Measurements from ENCODE around the gene CNTNAP2. TPM values are rescaled to one million over a fixed set of nuclear protein-coding genes. Genes with fewer than 3 reads are reported as not detected.

The CNTNAP2 gene
- total and polyA plus RNA-seq, 9 of the 15 experiments (the other 6 are each of a cell fraction or from before 2014, with no cell fraction given) = 0.04 to 0.62 (median 0.09) TPM; not detected in 4

GRCh38 chr7:147771344-147771743 lies 1654.7 kb downstream of the CNTNAP2 start:
- in situ Hi-C loops (cut with MboI) = no loop called here
- BruUV-seq (replicated peaks) = no TSS peak
- Histone ChIP-seq H3K9me3 (replicated peaks; ENCODE audit: control insufficient read depth, insufficient read depth, low read depth, low read length) (0 out of 2 replicates have a peak, but pooled peaks cover 4% of the 10 kb centered on the region), H4K20me1 (replicated peaks; ENCODE audit: control insufficient read depth, insufficient read depth, low read length) (no peaks in the 10 kb centered on the region), H3K27me3 (ENCODE audit: control insufficient read depth in 2 of 2, insufficient read depth in 2 of 2, low read length in 2 of 2) (no peaks in the 10 kb centered on the region), H3K9me1 (ENCODE audit: control insufficient read depth, insufficient read depth, low read length) (no peaks in the 10 kb centered on the region), H2AFZ (ENCODE audit: low read depth, low read length) (no peak overlapping the region), H3K4me3 (no peak overlapping the region), H3K4me1 (replicated peaks in 1 of 2; ENCODE audit: control insufficient read depth in 2 of 2, insufficient read depth in 2 of 2, low read length in 2 of 2) (no peaks in the 10 kb centered on the region), H3K4me2 (ENCODE audit: insufficient read depth, low read length) (no peak overlapping the region), H3K36me3 (ENCODE audit: control insufficient read depth, insufficient read depth, low read length) (no peaks in the 10 kb centered on the region), H3K9ac (ENCODE audit: insufficient read depth in 1 of 2, low read depth in 2 of 2, low read length in 2 of 2) (no peak overlapping the region), H3K79me2 (ENCODE audit: control insufficient read depth, insufficient read depth, low read length) (no peaks in the 10 kb centered on the region), H3K27ac (ENCODE audit: extremely low read depth, low read depth, low read length) (no peak overlapping the region)
- ChIA-PET CTCF (ENCODE audit: low intra/inter-chr PET ratio) (no interaction called here), POLR2A (interaction anchor here (1.0 kb wide), 1 partner anchor 10 kb away, joined by 3 read pairs; no protein-coding TSS in a partner anchor)
- FAIRE-seq (no peak), ATAC-seq (no peak), DNase-seq (ENCODE audit: extremely low read depth in 1 of 4, low spot score in 3 of 4) (no peak)
- intact Hi-C loops (cut with micrococcal nuclease) = no loop called here
- TF ChIP-seq FIP1L1 (IDR thresholded peaks at IDR 0.05; ENCODE audit: low read depth, low read length, poor library complexity, severe bottlenecking) (no peak), LEF1 (IDR thresholded peaks at IDR 0.05) (no peak), CCNT2 (IDR thresholded peaks at IDR 0.05; ENCODE audit: borderline replicate concordance, extremely low read depth, insufficient read length, low read depth, low read length) (no peak), RBM39 (optimal IDR thresholded peaks at IDR 0.05; ENCODE audit: low read depth, low read length) (no peak), PHF8 (IDR thresholded peaks at IDR 0.05; ENCODE audit: borderline replicate concordance, low read length) (no peak), NRF1 (conservative IDR thresholded peaks at IDR 0.05 in 1 of 2, IDR thresholded peaks at IDR 0.05 in 1 of 2) (no peak), PPARD (CRISPR knock-in tag; IDR thresholded peaks at IDR 0.05) (no peak)
- 4% methylated on average over 3 of the region's 3 CpGs for WGBS (ENCODE audit: insufficient coverage, low coverage, missing lambda C conversion rate)
